GM21723 (cell line): ENCODE results near the gene UBXN2A.
"Not testable (repeated sequence)": the region's sequence is repeated elsewhere in the genome, so short reads cannot be mapped to it uniquely, and the experiment has no call there.

Experiments used
- ATAC-seq: cut with Tn5 transposase; IDR thresholded peaks from one replicate; pipeline ENCODE4 v1.9.1; 2021; ENCODE audit warnings: mild to moderate bottlenecking, moderate library complexity; ENCODE audit not compliant: unreplicated experiment

The UBXN2A gene

GRCh38 chr2:24011250-24012104 lies 71.2 kb downstream of the UBXN2A start:
- no peak for ATAC-seq

DNA sequence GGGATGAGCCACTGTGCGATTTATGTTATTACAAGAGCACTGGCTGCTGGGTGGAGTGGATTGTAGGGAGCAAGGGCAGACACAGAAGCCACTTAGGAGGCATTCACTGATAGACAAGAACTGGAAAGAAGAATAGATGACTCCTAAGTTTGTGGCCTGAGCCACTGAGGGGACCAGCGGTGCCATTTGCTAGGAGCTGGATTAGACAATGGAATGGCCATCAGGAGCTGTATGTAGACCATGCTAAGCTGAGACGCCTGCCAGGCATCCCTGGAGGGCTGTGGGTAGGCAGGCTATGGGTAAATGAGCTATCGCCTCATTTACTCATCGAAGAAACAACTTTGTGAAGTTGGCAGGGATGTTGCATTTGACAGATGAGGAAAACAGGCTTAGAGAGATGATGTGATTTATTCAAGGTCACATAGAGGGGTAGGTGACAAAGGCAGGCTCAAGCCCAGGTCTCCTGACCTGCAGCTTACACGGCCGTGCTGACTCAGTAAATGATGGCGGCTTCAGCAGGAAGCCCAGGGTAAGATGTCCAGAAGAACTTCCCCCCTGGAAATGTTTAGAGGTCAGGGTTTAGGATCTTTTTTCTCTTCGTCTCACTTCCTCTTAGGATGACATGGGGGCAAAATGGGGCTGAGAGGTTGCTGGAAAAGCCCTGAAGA lies 72.4 kb downstream of the UBXN2A start:
- ATAC-seq = no peak

- not testable (repeated sequence) for ATAC-seq
Observed at GRCh38 chr2:24014902-24015301, 74.6 kb downstream of the UBXN2A start.

GRCh38 chr2:24015562-24016375 lies 75.5 kb downstream of the UBXN2A start:
- ATAC-seq = no peak

DNA sequence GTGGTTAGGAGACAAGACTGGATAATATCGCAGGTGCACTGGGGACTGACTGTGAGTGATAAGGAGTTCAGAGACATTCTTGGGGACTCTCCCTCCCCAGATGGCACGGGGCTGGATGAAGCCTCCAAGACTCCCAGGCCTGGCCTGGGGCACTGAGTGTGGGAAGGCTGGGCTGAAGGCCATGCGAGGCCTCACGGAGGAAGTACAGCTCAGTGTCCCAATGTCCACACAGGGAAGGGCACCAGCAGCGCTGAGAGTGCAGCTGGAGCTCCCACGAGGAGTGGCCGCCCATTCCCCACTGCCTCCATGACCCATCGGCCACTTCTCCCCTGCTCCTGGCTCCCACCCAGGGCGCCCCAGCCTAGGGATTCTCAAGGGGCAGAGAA lies 76.1 kb downstream of the UBXN2A start:
- ATAC-seq = no peak

- no peak for ATAC-seq
Observed at GRCh38 chr2:24016853-24017703, 76.8 kb downstream of the UBXN2A start.

DNA sequence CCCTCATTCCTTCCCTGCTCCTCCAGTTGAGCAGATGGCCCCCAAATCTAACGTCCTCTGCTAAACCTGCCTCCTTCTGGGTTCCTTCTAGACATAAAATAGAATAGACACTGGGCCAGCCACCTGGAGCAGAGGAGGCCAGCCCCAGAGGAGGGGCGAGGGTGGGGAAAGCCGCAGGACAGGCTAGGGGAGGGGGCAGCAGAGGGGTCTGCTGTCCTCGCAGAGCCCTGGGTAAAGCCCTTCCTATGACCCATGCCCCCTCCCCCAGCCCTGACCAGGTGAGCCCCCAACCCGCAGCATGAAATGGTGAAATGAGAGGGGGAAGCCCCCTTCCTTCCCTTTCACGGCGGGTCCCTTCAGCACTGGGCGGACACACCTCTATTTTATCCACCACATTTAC lies 77.4 kb downstream of the UBXN2A start:
- no peak for ATAC-seq

DNA sequence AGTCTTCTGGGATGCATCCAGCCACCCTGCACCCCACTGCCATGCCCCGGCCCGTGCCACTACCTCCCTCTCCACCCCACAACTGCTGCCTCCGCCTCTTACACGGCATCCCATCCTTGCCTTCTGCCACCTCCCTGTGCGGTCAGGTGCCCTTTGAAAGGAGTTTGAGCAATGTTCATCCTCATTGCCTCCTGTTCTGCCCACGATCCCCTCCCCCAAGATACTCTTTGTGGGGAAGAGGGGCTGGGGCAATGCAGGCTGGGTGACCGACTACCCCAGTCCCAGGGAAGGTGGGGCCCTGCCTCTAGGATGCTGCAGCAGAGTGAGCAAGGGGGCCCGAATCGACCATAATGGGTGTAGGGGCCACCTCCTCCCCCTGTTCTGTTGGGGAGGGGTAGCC lies 78.0 kb downstream of the UBXN2A start:
- ATAC-seq = no peak

GRCh38 chr2:24019729-24020128 lies 79.5 kb downstream of the UBXN2A start:
- no peak for ATAC-seq

- ATAC-seq = no peak
Observed at GRCh38 chr2:24020244-24020643, 80.0 kb downstream of the UBXN2A start.

DNA sequence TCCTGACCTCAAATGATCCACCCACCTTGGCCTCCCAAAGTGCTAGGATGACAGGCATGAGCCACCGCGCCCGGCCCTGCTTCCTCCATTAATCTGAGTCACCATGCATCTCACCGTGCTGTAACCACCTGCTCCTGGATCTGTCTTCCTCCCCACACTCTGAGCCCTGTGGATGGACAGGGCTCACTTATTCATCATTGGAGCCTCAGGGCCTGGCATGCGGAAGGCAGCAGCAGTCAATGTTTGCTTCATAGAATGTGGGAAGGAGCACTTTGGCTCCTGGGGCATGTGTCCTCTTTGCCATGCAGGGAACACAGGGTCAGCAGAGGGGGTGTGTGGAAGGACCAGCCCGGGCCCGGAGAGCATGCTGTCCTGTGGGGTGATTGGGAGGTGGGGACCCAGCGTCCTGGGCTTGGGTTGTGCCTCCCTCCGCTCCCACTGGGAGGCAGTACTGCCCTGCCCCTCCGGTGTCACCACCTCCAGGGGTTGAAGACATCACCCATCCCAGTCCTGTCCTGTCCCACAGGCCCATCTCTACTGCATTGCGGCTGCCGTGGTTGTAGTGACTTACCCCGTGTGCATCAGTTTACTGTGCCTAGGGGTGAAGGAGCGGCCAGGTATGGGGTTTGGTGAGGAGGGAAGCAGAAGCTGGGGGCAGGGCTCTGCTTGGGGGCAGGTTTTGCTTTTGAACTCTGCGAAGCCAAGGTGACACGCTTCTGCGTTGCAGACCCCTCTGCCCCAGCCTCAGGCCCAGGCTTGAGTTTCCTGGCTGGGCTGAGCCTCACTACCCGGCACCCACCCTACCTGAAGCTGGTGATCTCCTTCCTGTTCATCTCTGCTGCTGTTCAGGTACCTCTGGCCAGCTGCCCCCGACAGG lies 81.1 kb downstream of the UBXN2A start:
- ATAC-seq = no peak

- no peak for ATAC-seq
Observed at GRCh38 chr2:24022324-24022974, 82.2 kb downstream of the UBXN2A start.

- no peak for ATAC-seq
Observed at GRCh38 chr2:24022975-24023575, 82.8 kb downstream of the UBXN2A start.

- ATAC-seq = no peak
Observed at GRCh38 chr2:24024018-24024417, 83.8 kb downstream of the UBXN2A start.

- no peak for ATAC-seq
Observed at GRCh38 chr2:24024996-24025663, 84.9 kb downstream of the UBXN2A start.

- ATAC-seq = no peak
Observed at GRCh38 chr2:24026233-24026632, 86.0 kb downstream of the UBXN2A start.

- ATAC-seq = no peak
Observed at GRCh38 chr2:24038786-24039499, 98.7 kb downstream of the UBXN2A start.

DNA sequence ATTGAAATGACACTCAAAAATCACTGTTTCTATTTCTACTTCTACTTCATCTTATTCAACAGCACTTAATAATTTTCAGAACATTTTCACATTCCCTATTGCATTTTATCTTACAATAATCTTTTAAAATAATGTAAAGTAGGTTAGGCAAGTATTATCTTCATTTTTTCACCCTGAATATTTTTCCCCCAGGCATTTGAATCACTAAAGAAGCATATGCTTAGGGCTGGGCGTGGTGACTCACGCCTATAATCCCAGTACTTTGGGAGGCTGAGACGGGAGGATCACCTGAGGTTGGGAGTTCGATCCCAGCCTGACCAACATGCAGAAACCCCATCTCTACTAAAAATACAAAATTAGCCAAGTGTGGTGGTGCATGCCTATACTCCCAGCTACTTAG lies 100.2 kb downstream of the UBXN2A start:
- no peak for ATAC-seq
